HL-60 (cell line): ENCODE data around the gene TERF2IP.

Experiments
- DNase-seq, 2 experiments: peaks; one replicate each; pipeline ENCODE4 v3.0.0-alpha.2; 2010 to 2020; ENCODE audit warnings: low read depth in 1 of 2, low spot score in 1 of 2
- H3K27ac ChIP-seq: fragments of 250-450 bp; sonication (Bioruptor Pico); replicated peaks from 2 replicates; pipeline ENCODE4 v1.5.1; 2020; ENCODE audit warnings: mild to moderate bottlenecking, moderate library complexity
- H3K27me3 ChIP-seq: fragments of 250-450 bp; sonication (Bioruptor Pico); 2 replicates; pipeline ENCODE4 v1.5.1; 2021; ENCODE audit warnings: mild to moderate bottlenecking, moderate library complexity; ENCODE audit not compliant: insufficient read depth, poor library complexity, severe bottlenecking
- H3K4me3 ChIP-seq: replicated peaks from 2 replicates; pipeline ENCODE4 v1.5.1; 2011; ENCODE audit warnings: mild to moderate bottlenecking, control low read depth, low read length; ENCODE audit not compliant: insufficient read depth
- GABPA ChIP-seq: IDR thresholded peaks from 2 replicates; pipeline ENCODE4 v1.6.1; 2012; ENCODE audit warnings: low read depth
- POLR2AphosphoS5 ChIP-seq: IDR thresholded peaks from 2 replicates; pipeline ENCODE4 v1.6.1; 2012; ENCODE audit warnings: low read depth
- SPI1 ChIP-seq: IDR thresholded peaks from 2 replicates; pipeline ENCODE4 v1.6.1; 2012; ENCODE audit warnings: low read depth, mild to moderate bottlenecking, borderline replicate concordance
- long read RNA-seq: library from polyadenylated mRNA; unstranded; transcript quantifications from one replicate; pipeline ENCODE4 v2.0.0, GENCODE V29; 2020
- TF ChIP-seq, protein P1 (sequence below): IDR thresholded peaks from 2 replicates; pipeline ENCODE4 v1.6.1; 2012; ENCODE audit warnings: low read depth; ENCODE audit not compliant: insufficient replicate concordance
- TF ChIP-seq, protein P2 (sequence below): IDR thresholded peaks from one replicate; pipeline ENCODE4 v1.5.1; 2011; ENCODE audit warnings: low read length, control low read depth, inconsistent platforms; ENCODE audit not compliant: insufficient read depth

The TERF2IP gene, protein sequence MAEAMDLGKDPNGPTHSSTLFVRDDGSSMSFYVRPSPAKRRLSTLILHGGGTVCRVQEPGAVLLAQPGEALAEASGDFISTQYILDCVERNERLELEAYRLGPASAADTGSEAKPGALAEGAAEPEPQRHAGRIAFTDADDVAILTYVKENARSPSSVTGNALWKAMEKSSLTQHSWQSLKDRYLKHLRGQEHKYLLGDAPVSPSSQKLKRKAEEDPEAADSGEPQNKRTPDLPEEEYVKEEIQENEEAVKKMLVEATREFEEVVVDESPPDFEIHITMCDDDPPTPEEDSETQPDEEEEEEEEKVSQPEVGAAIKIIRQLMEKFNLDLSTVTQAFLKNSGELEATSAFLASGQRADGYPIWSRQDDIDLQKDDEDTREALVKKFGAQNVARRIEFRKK
- long read RNA-seq, transcript TERF2IP-201 (3 exons, 2,118 nt) = major isoform, 168 of 186 reads
- long read RNA-seq, partial matches to known transcripts = 3 of 186 reads
- long read RNA-seq, other reads (novel, unspliced or antisense) = 11 of 186 reads

DNA sequence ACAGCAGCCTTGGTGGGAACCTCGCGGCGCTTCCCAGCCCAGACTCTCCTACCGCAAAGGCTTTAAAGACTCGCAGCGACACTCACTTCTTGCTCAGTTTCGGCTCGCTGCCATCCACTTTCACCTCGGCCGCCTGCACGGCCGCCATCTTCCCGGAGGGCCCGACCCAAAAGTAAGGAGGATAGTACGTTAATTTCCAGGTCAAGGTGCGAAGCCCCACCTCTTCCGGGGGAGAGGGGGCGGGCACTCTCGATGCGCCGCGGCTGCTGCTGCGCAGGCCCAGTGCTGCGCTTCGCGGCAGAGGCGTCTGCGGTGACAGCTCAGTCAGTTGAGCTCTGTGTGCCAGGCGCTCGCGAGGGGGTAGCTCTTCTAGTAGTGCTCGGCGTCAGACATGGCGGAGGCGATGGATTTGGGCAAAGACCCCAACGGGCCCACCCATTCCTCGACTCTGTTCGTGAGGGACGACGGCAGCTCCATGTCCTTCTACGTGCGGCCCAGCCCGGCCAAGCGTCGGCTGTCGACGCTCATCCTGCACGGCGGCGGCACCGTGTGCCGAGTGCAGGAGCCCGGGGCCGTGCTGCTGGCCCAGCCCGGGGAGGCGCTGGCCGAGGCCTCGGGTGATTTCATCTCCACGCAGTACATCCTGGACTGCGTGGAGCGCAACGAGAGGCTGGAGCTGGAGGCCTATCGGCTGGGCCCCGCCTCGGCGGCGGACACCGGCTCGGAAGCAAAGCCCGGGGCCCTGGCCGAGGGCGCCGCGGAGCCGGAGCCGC lies at the start of gene TERF2IP, which contains the start of gene KARS1:
Gene TERF2IP, plus strand, starts transcription at position 282 of the 773 bp plus-strand sequence. Its CDS starts 110 bp downstream, at position 392.
Gene KARS1, minus strand, starts transcription at position 174 of the 773 bp plus-strand sequence. Its CDS starts 26 bp downstream, at position 148.
- H3K4me3 ChIP-seq = peak within 1 kb of the TSS; percentile 99
- H3K27me3 ChIP-seq = no peaks in the 10 kb centered on the region
- peak within 1 kb of the TSS; percentile 92 for H3K27ac ChIP-seq
- TF ChIP-seq SPI1 (no peak), GABPA (peak; percentile 88), POLR2AphosphoS5 (peak; percentile 88)
- TF ChIP-seq, protein P1, sequence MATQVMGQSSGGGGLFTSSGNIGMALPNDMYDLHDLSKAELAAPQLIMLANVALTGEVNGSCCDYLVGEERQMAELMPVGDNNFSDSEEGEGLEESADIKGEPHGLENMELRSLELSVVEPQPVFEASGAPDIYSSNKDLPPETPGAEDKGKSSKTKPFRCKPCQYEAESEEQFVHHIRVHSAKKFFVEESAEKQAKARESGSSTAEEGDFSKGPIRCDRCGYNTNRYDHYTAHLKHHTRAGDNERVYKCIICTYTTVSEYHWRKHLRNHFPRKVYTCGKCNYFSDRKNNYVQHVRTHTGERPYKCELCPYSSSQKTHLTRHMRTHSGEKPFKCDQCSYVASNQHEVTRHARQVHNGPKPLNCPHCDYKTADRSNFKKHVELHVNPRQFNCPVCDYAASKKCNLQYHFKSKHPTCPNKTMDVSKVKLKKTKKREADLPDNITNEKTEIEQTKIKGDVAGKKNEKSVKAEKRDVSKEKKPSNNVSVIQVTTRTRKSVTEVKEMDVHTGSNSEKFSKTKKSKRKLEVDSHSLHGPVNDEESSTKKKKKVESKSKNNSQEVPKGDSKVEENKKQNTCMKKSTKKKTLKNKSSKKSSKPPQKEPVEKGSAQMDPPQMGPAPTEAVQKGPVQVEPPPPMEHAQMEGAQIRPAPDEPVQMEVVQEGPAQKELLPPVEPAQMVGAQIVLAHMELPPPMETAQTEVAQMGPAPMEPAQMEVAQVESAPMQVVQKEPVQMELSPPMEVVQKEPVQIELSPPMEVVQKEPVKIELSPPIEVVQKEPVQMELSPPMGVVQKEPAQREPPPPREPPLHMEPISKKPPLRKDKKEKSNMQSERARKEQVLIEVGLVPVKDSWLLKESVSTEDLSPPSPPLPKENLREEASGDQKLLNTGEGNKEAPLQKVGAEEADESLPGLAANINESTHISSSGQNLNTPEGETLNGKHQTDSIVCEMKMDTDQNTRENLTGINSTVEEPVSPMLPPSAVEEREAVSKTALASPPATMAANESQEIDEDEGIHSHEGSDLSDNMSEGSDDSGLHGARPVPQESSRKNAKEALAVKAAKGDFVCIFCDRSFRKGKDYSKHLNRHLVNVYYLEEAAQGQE = peak; percentile 44
- TF ChIP-seq, protein P2, sequence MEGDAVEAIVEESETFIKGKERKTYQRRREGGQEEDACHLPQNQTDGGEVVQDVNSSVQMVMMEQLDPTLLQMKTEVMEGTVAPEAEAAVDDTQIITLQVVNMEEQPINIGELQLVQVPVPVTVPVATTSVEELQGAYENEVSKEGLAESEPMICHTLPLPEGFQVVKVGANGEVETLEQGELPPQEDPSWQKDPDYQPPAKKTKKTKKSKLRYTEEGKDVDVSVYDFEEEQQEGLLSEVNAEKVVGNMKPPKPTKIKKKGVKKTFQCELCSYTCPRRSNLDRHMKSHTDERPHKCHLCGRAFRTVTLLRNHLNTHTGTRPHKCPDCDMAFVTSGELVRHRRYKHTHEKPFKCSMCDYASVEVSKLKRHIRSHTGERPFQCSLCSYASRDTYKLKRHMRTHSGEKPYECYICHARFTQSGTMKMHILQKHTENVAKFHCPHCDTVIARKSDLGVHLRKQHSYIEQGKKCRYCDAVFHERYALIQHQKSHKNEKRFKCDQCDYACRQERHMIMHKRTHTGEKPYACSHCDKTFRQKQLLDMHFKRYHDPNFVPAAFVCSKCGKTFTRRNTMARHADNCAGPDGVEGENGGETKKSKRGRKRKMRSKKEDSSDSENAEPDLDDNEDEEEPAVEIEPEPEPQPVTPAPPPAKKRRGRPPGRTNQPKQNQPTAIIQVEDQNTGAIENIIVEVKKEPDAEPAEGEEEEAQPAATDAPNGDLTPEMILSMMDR = no peak
- peak; percentile 87 to 93 for DNase-seq

DNA sequence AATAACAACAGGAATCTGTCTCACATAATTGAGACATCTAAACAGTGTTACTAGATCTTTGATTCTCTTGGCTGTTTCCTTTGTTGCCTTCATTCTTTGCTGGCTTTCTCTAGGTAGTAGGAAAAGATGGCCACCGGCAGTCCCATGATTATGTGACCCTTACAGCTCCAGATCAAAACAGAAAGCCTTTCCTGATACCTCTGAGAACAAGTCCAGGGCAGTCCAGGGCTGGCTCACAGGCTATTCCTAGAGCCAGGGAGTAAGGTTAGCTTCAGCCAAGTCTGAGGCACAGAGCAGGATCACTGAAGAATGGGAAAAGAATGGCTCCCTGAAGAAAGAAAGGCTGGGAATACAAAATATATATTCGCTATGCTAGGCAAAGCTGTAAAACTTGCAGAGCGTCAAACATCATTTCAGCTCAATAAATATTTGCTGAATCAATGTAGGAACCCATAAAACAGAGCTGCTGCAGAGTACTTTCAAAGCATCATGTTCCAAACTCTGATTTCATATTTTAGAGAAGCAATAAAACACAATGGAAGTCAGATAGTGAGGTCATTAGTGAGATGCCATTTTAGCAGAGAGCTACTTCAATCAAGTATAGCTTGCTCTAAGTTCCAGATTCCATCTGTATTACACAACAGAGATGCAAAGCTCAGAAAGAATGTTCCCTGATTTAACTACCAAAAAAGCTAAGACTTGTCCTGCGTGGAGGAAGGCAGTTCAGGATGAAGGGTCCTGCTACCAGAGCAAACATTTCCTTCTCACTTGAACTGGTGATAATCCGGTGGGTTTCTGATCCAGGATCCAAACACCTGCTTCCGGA lies 47.9 kb upstream of the TERF2IP start:
- Histone ChIP-seq H3K27me3 (no peaks in the 10 kb centered on the region), H3K27ac (no peak overlapping the region), H3K4me3 (no peak overlapping the region)
- DNase-seq = no peak
- TF ChIP-seq GABPA = no peak
- TF ChIP-seq, protein P2 = no peak
- TF ChIP-seq POLR2AphosphoS5 = no peak
- TF ChIP-seq SPI1 = no peak
- TF ChIP-seq, protein P1 = no peak

DNA sequence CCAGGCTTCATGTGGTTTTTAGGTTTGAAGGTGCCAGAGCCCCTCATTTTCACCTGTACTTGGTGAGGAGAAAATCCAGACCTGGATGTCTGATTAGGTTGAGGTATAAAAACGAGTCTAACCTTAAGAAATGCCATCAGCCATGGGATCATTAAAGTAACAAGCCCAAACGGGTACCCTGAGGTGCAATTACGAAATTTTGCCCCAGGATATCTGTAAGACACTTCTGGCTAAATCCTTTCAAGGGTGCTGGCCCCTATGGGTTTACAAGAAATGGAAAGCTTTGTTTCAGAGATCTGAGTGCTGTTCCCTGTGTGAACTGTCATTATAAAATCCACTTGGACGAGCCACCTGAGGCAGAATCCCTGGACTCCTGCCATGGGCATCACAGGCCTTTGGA lies 44.3 kb upstream of the TERF2IP start:
- no peak for DNase-seq
- Histone ChIP-seq H3K27me3 (no peaks in the 10 kb centered on the region), H3K27ac (no peak overlapping the region), H3K4me3 (no peak overlapping the region)
- no peak for TF ChIP-seq SPI1
- no peak for TF ChIP-seq GABPA
- TF ChIP-seq POLR2AphosphoS5 = no peak
- TF ChIP-seq, protein P2 = no peak
- TF ChIP-seq, protein P1 = no peak
